Measurements from ENCODE around the gene ARAP2.

DNA sequence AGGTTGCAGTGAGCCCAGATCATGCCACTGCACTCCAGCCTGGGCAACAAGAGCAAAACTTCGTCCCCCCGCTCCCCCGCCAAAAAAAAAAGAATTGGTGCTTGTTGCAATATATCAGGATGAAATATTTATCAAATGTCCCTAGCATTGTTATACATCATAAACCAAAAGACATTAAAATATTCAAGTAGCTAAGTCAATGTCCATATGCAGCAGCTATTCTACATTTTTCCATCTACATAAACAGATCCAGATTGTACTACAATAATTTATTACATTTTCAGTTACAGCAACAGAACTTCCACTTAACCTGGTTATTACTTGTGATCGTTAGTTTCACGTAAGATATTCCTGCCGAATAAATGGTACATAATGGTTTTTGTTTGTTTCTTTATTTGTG is 64.1 kb downstream of the ARAP2 start:
- TF ChIP-seq, protein P1, sequence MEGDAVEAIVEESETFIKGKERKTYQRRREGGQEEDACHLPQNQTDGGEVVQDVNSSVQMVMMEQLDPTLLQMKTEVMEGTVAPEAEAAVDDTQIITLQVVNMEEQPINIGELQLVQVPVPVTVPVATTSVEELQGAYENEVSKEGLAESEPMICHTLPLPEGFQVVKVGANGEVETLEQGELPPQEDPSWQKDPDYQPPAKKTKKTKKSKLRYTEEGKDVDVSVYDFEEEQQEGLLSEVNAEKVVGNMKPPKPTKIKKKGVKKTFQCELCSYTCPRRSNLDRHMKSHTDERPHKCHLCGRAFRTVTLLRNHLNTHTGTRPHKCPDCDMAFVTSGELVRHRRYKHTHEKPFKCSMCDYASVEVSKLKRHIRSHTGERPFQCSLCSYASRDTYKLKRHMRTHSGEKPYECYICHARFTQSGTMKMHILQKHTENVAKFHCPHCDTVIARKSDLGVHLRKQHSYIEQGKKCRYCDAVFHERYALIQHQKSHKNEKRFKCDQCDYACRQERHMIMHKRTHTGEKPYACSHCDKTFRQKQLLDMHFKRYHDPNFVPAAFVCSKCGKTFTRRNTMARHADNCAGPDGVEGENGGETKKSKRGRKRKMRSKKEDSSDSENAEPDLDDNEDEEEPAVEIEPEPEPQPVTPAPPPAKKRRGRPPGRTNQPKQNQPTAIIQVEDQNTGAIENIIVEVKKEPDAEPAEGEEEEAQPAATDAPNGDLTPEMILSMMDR (conservative IDR thresholded peaks at IDR 0.05; ENCODE audit: low read depth, low read length), result no peak
- no peak for TF ChIP-seq EZH2phosphoT487 (IDR thresholded peaks at IDR 0.05; ENCODE audit: borderline replicate concordance, low read length)
- TF ChIP-seq EZH2 (IDR thresholded peaks at IDR 0.05; ENCODE audit: low read length, unreplicated experiment), result no peak

Data from PC-3 (cell line).